GM21825 (cell line): ENCODE measurements around the gene CDC42SE2.

Experiments used
- ATAC-seq: cut with Tn5 transposase; IDR thresholded peaks from one replicate; pipeline ENCODE4 v1.9.1; 2021; ENCODE audit warnings: mild to moderate bottlenecking, moderate library complexity; ENCODE audit not compliant: unreplicated experiment

Gene CDC42SE2

DNA sequence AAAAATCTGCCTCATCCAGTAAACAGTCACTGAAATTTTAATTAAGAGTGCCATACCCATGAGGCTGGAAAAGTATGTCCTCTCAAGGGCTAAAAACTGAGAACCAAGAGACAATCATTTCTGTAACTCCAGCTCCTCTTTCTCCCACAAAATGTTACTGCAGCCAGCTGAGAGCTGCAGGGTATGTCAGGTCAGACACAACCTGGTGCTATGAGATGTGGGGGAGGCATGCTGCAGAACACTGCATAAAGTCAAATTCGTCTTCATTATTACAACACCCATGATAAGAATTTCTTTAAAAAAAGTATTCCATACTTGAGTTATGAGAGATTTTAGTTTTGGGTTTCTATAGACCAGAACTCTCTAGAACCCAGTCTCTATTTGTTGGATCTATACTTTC is 162.2 kb downstream of the CDC42SE2 start:
- no peak for ATAC-seq

DNA sequence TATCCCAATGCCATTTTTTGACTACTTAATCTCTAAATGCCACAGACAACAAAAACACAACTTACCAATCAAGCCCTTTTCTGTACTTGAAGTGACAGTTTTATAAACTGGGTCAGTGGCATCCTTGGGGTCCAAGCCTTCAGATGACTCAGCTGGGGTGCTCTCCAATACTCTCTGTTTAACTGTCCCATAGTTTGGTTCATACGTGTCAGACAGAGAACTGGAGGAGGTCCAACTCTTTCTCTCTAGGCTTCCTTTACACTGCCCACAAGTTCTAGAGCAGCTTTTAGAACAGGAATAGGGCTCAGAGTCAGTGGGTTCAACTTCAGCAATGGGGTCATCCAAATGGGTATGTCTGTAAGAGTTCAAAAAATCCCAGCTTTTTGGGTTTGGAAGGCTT is 166.9 kb downstream of the CDC42SE2 start:
- ATAC-seq = no peak

DNA sequence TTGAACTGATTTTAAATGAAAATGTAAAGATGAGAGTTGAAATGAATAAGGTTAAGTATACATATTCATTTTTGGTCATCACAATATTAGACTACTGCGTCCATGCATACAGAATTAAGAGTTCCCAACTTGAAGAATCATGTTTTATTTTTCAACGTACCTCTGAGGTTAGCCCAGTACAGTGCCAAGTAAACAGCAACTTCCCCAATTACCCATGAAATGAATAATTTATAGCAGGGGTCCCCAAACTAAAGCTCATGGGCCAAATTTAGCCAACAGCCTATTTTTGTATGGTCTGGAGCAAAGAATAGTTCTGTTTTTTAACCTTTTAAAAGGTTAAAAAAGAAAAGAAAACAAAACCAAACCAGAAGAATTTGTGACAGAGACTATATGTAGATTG is 167.9 kb downstream of the CDC42SE2 start:
- ATAC-seq = no peak

DNA sequence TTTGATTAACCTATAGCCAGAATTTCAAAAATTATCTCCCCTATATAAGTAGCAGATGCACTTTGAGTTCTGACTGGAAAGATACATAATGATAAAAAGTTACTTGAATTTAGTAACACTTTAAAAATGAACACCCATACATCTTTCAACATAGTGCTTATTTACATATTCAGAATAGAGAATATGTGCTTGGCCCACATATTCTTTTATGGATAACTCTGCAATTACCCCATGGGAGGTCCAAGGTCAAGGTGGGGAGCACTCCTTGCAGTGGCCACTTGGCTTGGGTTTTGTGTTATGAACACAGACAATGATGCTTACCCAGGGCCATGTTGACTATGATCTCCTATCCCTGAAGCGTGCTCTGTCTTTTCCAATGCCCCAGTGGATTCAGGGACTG is 169.3 kb downstream of the CDC42SE2 start:
- ATAC-seq = no peak

DNA sequence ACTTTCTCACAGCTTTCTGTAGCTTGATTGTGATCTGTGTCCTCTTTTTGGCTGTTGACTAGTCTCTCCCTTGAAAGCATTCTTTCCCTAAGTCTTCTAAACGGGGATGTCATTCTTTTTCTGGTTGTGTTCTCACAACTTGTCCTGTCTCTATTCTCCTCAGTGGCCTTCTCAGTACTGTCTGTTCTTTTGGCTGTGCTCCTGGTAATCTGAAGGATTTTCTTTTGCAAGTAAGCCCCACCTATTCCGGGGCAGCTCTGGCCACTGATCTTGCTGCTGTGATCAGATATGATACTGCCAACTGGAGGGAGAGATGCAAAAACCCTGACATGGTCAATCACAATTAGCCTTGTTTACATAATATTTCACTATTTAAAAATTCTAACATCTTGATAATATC is 172.2 kb downstream of the CDC42SE2 start:
- ATAC-seq = no peak

DNA sequence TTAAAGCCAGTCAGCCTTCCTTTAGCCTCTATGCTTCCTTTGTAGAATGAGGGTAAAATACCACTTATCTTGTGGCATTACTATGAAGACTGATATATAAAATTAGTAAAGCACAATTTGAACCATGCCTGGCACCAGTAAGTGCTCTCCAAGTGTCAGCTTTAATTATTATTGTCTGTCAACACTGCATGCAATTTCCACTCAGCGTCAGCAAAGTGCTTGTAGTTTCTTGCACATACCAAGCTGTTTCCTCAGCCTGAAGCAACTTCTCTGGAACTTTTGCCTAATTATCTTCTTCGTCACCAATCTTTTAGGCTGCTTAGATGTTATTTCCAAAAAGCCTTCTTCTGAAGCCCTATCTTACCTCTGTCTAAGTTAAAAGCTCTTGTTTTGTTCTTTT is 177.3 kb downstream of the CDC42SE2 start:
- ATAC-seq = no peak
